Endodermal cell (in vitro differentiated cells): ENCODE data around the gene LSR. TPM values are rescaled to one million over a fixed set of nuclear protein-coding genes. Genes with fewer than 3 reads are reported as not detected.

Experiments
- DNase-seq: peaks from one replicate; pipeline ENCODE4 v3.0.0-alpha.2; 2017
- H3K27ac ChIP-seq: 2 replicates; pipeline ENCODE4 v1.5.1; 2013; ENCODE audit warnings: mild to moderate bottlenecking, low read depth, low read length, moderate library complexity
- H3K27me3 ChIP-seq: 2 replicates; pipeline ENCODE4 v1.6.1; 2013; ENCODE audit warnings: mild to moderate bottlenecking, low read length, moderate library complexity; ENCODE audit not compliant: insufficient read depth, control insufficient read depth, poor library complexity, severe bottlenecking
- H3K36me3 ChIP-seq: 2 replicates; pipeline ENCODE4 v1.7.0; 2013; ENCODE audit warnings: mild to moderate bottlenecking, low read length, moderate library complexity; ENCODE audit not compliant: control insufficient read depth, insufficient read depth
- H3K4me1 ChIP-seq: one replicate; pipeline ENCODE4 v1.7.0; 2013; ENCODE audit warnings: low read length; ENCODE audit not compliant: control insufficient read depth, insufficient read depth
- H3K4me3 ChIP-seq: 2 replicates; pipeline ENCODE4 v1.5.1; 2013; ENCODE audit warnings: mild to moderate bottlenecking, low read length, moderate library complexity
- H3K9ac ChIP-seq: 2 replicates; pipeline ENCODE4 v1.6.1; 2013; ENCODE audit warnings: mild to moderate bottlenecking, low read length, moderate library complexity; ENCODE audit not compliant: poor library complexity, severe bottlenecking; ENCODE audit errors: extremely low read depth
- H3K9me3 ChIP-seq: 2 replicates; pipeline ENCODE4 v1.6.1; 2013; ENCODE audit warnings: mild to moderate bottlenecking, low read length, moderate library complexity; ENCODE audit not compliant: control insufficient read depth
- H3K27ac Mint-ChIP-seq: 2 replicates; pipeline ENCODE4 v1.8.0; 2020; ENCODE audit warnings: mixed read lengths
- H3K27me3 Mint-ChIP-seq: 2 replicates; pipeline ENCODE4 v1.8.0; 2021; ENCODE audit warnings: mild to moderate bottlenecking, mixed read lengths; ENCODE audit not compliant: insufficient read depth
- H3K36me3 Mint-ChIP-seq: 2 replicates; pipeline ENCODE4 v1.8.0; 2020; ENCODE audit warnings: low read depth, mixed read lengths
- H3K4me1 Mint-ChIP-seq: 2 replicates; pipeline ENCODE4 v1.8.0; 2020; ENCODE audit warnings: mixed read lengths
- H3K4me3 Mint-ChIP-seq: 2 replicates; pipeline ENCODE4 v1.8.0; 2020; ENCODE audit warnings: mild to moderate bottlenecking, moderate library complexity, mixed read lengths
- H3K9me3 Mint-ChIP-seq: 2 replicates; pipeline ENCODE4 v1.8.0; 2020; ENCODE audit warnings: mild to moderate bottlenecking, mixed read lengths
- WGBS, 2 experiments: methylation state at CpG; one replicate each; pipeline versions ENCODE4 v1.1.5 to v1.1.7; 2013; ENCODE audit warnings: missing lambda C conversion rate in 2 of 2, mixed read lengths in 1 of 2; ENCODE audit not compliant: insufficient coverage in 1 of 2, insufficient read length in 1 of 2; 5-methylcytosine and 5-hydroxymethylcytosine counted together
- total RNA-seq, 2 donors: library from RNA; stranded (reverse); fragmentation: NEBNext Ultra II Directional in 1 of 2; extraction: Animal tissue kit (Norgen Biotek cat#: 25700) in 1 of 2; gene quantifications; 2 replicates in 1 of 2; 3 replicates in 1 of 2; pipeline ENCODE4 v1.2.1, GENCODE V29; 2021
- TF ChIP-seq, protein P1 (sequence below): fragments of 200-600 bp; sonication (generic); conservative IDR thresholded peaks from 2 replicates; pipeline ENCODE4 v1.5.0; 2021; ENCODE audit warnings: antibody characterized with exemption, mild to moderate bottlenecking

LSR gene
- total RNA-seq, 2 donors from 2014 or later = 112 to 170 TPM

- H3K4me3 Mint-ChIP-seq = peak overlapping the region; percentile 100
- Histone ChIP-seq H3K27me3 (no peaks in the 10 kb centered on the region), H3K36me3 (peaks cover 54% of the 10 kb centered on the region), H3K9ac (no peak overlapping the region), H3K4me3 (no peak overlapping the region), H3K27ac (no peak overlapping the region), H3K4me1 (peaks cover 8% of the 10 kb centered on the region), H3K9me3 (no peaks in the 10 kb centered on the region)
- TF ChIP-seq, protein P1, sequence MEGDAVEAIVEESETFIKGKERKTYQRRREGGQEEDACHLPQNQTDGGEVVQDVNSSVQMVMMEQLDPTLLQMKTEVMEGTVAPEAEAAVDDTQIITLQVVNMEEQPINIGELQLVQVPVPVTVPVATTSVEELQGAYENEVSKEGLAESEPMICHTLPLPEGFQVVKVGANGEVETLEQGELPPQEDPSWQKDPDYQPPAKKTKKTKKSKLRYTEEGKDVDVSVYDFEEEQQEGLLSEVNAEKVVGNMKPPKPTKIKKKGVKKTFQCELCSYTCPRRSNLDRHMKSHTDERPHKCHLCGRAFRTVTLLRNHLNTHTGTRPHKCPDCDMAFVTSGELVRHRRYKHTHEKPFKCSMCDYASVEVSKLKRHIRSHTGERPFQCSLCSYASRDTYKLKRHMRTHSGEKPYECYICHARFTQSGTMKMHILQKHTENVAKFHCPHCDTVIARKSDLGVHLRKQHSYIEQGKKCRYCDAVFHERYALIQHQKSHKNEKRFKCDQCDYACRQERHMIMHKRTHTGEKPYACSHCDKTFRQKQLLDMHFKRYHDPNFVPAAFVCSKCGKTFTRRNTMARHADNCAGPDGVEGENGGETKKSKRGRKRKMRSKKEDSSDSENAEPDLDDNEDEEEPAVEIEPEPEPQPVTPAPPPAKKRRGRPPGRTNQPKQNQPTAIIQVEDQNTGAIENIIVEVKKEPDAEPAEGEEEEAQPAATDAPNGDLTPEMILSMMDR = no peak
- H3K27ac Mint-ChIP-seq = no peak overlapping the region
- H3K36me3 Mint-ChIP-seq = peaks cover 57% of the 10 kb centered on the region
- 57 to 98% methylated on average over 1 to 2 of the region's 2 CpGs for WGBS, 2 experiments
- no peaks in the 10 kb centered on the region for H3K27me3 Mint-ChIP-seq
- DNase-seq = no peak
- peaks cover 39% of the 10 kb centered on the region for H3K4me1 Mint-ChIP-seq
- no peaks in the 10 kb centered on the region for H3K9me3 Mint-ChIP-seq
These were observed 2.7 kb downstream of the LSR start for GRCh38 chr19:35251456-35251855.

DNA sequence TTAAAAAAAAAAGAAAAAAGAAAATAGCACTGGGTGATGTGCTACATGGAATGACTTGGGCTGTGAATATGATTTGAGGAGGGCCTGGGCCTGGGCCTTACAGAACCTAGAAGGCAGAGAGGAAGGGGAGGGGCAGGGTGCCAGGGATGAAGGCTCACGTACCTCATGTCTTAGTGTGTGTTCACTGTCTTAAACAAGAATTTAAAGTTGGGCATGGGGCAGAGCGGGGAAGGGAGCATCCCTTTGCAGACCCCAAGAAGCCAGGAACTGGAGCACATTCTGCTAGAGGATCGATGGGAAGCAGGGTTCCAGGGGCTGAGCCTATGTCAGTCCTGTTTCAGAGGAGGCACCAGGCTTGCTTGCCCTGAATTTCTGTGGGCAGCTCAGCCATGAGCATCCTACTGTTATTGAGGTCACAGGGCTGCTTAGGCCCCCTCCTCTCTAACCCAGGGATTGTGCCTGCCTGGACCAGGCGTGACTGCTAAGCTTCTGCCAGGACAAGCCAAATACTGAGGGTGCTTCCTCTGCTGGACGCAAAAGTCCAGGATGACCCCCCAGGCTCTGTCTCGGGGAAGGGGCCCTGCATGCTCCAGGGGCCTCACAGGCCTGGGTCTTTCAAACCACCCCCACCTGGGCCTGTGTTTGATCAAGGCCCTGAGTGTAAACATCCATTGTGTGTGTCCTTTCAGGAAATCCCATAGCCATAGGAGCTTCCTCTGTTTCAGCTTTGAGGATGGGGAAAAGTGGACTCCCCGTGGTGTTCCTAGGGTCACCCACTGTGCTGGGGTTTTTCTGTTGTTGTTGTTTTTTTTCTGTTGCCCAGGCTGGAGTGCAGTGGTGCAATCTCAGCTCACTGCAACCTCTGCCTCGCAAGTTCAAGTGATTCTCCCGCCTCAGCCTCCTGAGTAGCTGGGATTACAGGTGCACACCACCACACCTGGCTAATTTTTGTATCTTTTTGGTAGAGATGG is 4.8 kb downstream of the LSR start:
- WGBS, 2 experiments = 76 to 84% methylated on average over 8 to 9 of the region's 9 CpGs
- Mint-ChIP-seq H3K4me3 (peak overlapping the region; percentile 31), H3K27me3 (no peaks in the 10 kb centered on the region), H3K27ac (peak overlapping the region; percentile 69), H3K9me3 (no peaks in the 10 kb centered on the region), H3K36me3 (peaks cover 75% of the 10 kb centered on the region), H3K4me1 (peaks cover 38% of the 10 kb centered on the region)
- Histone ChIP-seq H3K27me3 (no peaks in the 10 kb centered on the region), H3K4me1 (peaks cover 8% of the 10 kb centered on the region), H3K4me3 (no peak overlapping the region), H3K9ac (no peak overlapping the region), H3K27ac (no peak overlapping the region), H3K9me3 (no peaks in the 10 kb centered on the region), H3K36me3 (peaks cover 73% of the 10 kb centered on the region)
- DNase-seq = peak; percentile 85
- TF ChIP-seq, protein P1 = no peak

DNA sequence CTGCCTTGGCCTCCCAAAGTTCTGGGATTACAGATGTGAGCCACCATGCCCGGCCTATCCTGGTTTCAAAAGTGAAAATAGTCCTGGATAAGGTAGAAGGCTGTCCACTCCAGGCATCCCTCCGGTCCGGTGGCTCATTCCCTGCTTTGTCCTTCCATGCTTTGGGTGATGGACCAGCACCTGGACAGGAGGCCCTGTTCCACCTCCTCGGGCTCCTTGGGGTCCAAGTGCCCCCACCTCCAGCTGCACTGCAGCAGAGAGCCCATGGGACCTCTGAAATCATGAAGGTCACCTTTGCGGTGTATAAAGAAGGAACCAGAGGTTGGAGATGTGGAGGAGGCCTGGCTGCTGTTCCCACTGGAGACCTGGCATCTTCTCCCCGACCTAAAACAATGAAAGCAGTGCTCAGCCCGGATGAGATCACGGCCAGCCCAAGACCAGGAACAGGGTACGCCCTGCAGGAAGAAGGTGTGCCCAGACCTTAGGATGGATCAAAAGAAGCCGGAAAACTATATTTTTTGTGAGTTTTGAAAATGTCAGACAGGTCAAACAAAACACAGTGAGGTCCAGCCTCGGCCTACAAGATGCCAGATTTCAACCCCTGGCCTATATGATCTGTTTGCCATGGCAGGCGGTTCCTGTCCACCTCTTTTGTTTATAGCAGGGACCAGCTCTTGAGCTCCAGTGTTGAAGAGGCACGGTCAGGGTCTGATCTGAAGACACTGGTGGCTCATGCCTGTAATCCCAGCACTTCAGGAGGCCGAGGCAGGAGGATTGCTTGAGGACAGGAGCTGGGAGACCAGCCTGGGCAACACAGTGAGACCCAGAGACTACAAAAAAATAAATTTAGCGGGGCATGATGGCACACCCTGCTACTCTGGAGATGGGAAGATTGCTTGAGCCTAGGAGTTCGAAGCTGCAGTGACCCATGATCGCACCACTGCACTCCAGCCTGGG is 5.8 kb downstream of the LSR start:
- 94 to 96% methylated on average over 15 to 17 of the region's 17 CpGs for WGBS, 2 experiments
- Histone ChIP-seq H3K27me3 (no peaks in the 10 kb centered on the region), H3K27ac (no peak overlapping the region), H3K4me1 (peaks cover 8% of the 10 kb centered on the region), H3K4me3 (no peak overlapping the region), H3K9me3 (no peaks in the 10 kb centered on the region), H3K36me3 (peaks cover 83% of the 10 kb centered on the region), H3K9ac (no peak overlapping the region)
- Mint-ChIP-seq H3K4me3 (peak overlapping the region; percentile 31), H3K27me3 (no peaks in the 10 kb centered on the region), H3K4me1 (peaks cover 37% of the 10 kb centered on the region), H3K9me3 (no peaks in the 10 kb centered on the region), H3K27ac (peak overlapping the region; percentile 69), H3K36me3 (peaks cover 81% of the 10 kb centered on the region)
- TF ChIP-seq, protein P1 = no peak
- DNase-seq = no peak
